HepG2 (cell line): ENCODE measurements around the gene SKI. TPM values are rescaled to one million over a fixed set of nuclear protein-coding genes. Genes with fewer than 3 reads are reported as not detected.

Source experiments
- GFI1 ChIP-seq: sonication (generic); formaldehyde crosslinking; IDR thresholded peaks from 2 replicates; pipeline ENCODE4 v1.5.0; 2020; ENCODE audit warnings: missing genetic modification reagents, mild to moderate bottlenecking, borderline replicate concordance
- HMGXB3 ChIP-seq: sonication (generic); formaldehyde crosslinking; IDR thresholded peaks from 2 replicates; pipeline ENCODE4 v1.4.0; 2020; ENCODE audit warnings: missing genetic modification reagents, borderline replicate concordance
- HOXA9 ChIP-seq: sonication (generic); formaldehyde crosslinking; IDR thresholded peaks from 2 replicates; pipeline ENCODE4 v1.8.1; 2022; ENCODE audit warnings: missing genetic modification reagents, mild to moderate bottlenecking, moderate library complexity, borderline replicate concordance
- MEIS2 ChIP-seq: sonication (generic); formaldehyde crosslinking; IDR thresholded peaks from 2 replicates; pipeline ENCODE4 v1.9.0; 2021; ENCODE audit warnings: mild to moderate bottlenecking, missing genetic modification reagents
- NCOA5 ChIP-seq: sonication (generic); formaldehyde crosslinking; IDR thresholded peaks from 2 replicates; pipeline ENCODE4 v1.4.0; 2020; ENCODE audit warnings: missing genetic modification reagents
- POLR2G ChIP-seq: fragments of 200-400 bp; formaldehyde crosslinking; IDR thresholded peaks from 2 replicates; pipeline ENCODE4 v1.6.1; 2018; ENCODE audit warnings: mild to moderate bottlenecking, low read depth, low read length, moderate library complexity
- PRDM10 ChIP-seq: sonication (generic); formaldehyde crosslinking; IDR thresholded peaks from 2 replicates; pipeline ENCODE4 v1.4.0; 2020; ENCODE audit warnings: low read depth, missing genetic modification reagents
- REL ChIP-seq: sonication (generic); formaldehyde crosslinking; conservative IDR thresholded peaks from 2 replicates; pipeline ENCODE4 v1.8.0; 2022; ENCODE audit warnings: mild to moderate bottlenecking, missing genetic modification reagents, moderate library complexity
- RXRB ChIP-seq: IDR thresholded peaks from 2 replicates; pipeline ENCODE4 v1.6.1; 2016; ENCODE audit warnings: borderline replicate concordance, missing genetic modification reagents, missing compliant biosample characterization
- SKI ChIP-seq: fragments of 450-650 bp; IDR thresholded peaks from one replicate; pipeline ENCODE4 v1.6.1; 2018; ENCODE audit warnings: mild to moderate bottlenecking; ENCODE audit not compliant: partially characterized antibody
- ZNF367 ChIP-seq: sonication (generic); formaldehyde crosslinking; IDR thresholded peaks from 2 replicates; pipeline ENCODE4 v1.4.0; 2020; ENCODE audit warnings: missing genetic modification reagents, borderline replicate concordance
- ZNF382 ChIP-seq: sonication (generic); formaldehyde crosslinking; IDR thresholded peaks from 2 replicates; pipeline ENCODE4 v1.5.0; 2020; ENCODE audit warnings: missing genetic modification reagents, mild to moderate bottlenecking, borderline replicate concordance
- ZNF513 ChIP-seq: sonication (generic); formaldehyde crosslinking; conservative IDR thresholded peaks from 2 replicates; pipeline ENCODE4 v1.5.0; 2020; ENCODE audit warnings: missing genetic modification reagents
- ZNF562 ChIP-seq: sonication (generic); formaldehyde crosslinking; IDR thresholded peaks from 2 replicates; pipeline ENCODE4 v1.8.0; 2022; ENCODE audit warnings: missing genetic modification reagents, borderline replicate concordance
- ZNF577 ChIP-seq: sonication (generic); formaldehyde crosslinking; IDR thresholded peaks from 2 replicates; pipeline ENCODE4 v1.4.0; 2020; ENCODE audit warnings: mild to moderate bottlenecking, low read depth, missing genetic modification reagents, borderline replicate concordance
- ZNF652 ChIP-seq: IDR thresholded peaks from 2 replicates; pipeline ENCODE4 v1.6.1; 2016; ENCODE audit warnings: low read depth, borderline replicate concordance
- ZNF709 ChIP-seq: sonication (generic); formaldehyde crosslinking; IDR thresholded peaks from 2 replicates; pipeline ENCODE4 v1.5.0; 2020; ENCODE audit warnings: mild to moderate bottlenecking, missing genetic modification reagents
- ZNF816 ChIP-seq: sonication (generic); formaldehyde crosslinking; IDR thresholded peaks from 2 replicates; pipeline ENCODE4 v1.8.0; 2022; ENCODE audit warnings: missing genetic modification reagents, mild to moderate bottlenecking, borderline replicate concordance
- polyA plus RNA-seq, 8 experiments: library from polyadenylated mRNA; depleted of rRNA in 3 of 8; stranded (reverse) in 7 of 8; unstranded in 1 of 8; fragments of >200 nt; fragmentation: Illumina TruSeq in 4 of 8; extraction: Trizol in 4 of 8; gene quantifications; 2 replicates each; pipeline versions ENCODE4 v1.2.1 to v1.2.3, GENCODE V29; 2011 to 2016; ENCODE audit warnings: low read depth in 4 of 8, missing spikeins in 1 of 8, mixed read lengths in 1 of 8; ENCODE audit not compliant: insufficient read depth in 1 of 8
- total RNA-seq, 5 experiments: library from RNA; depleted of rRNA; stranded (reverse); fragments of >200 nt; fragmentation: Illumina TruSeq; extraction: Trizol; gene quantifications; 2 replicates each; pipeline ENCODE4 v1.2.3, GENCODE V29; 2016; ENCODE audit warnings: low read depth in 1 of 5

The SKI gene
- total and polyA plus RNA-seq, 2 of the 13 experiments (the other 11 are each of a cell fraction or from before 2014, with no cell fraction given), result 4.7 to 6.9 TPM

- TF ChIP-seq ZNF513 (no peak), ZNF562 (no peak), ZNF709 (no peak), ZNF652 (CRISPR knock-in tag) (no peak), HMGXB3 (peak; percentile 27; the same call in 1 of the 2 replicates), ZNF577 (CRISPR knock-in tag) (no peak), REL (no peak), MEIS2 (CRISPR knock-in tag) (0 out of 2 replicates have a peak, but pooled peaks have one; percentile 52), RXRB (peak; percentile 88), NCOA5 (no peak), PRDM10 (CRISPR knock-in tag) (0 out of 2 replicates have a peak, but pooled peaks have one; percentile 25), GFI1 (CRISPR knock-in tag) (no peak), HOXA9 (no peak), POLR2G (peak; percentile 61), SKI (peak; percentile 66), ZNF382 (CRISPR knock-in tag) (no peak), ZNF367 (CRISPR knock-in tag) (no peak), ZNF816 (CRISPR knock-in tag) (no peak)
Observed at GRCh38 chr1:2250721-2251281, 22.7 kb downstream of the SKI start (continued).
